Common myeloid progenitor, CD34-positive (primary cell): ENCODE data around the gene VTI1A.
"Not testable (repeated sequence)": the region's sequence is repeated elsewhere in the genome, so short reads cannot be mapped to it uniquely, and the experiment has no call there.

ENCODE experiments used
- CTCF ChIA-PET: fragments of 350-600 bp; sonication (Branson Sonifier 250); formaldehyde crosslinking; loops from one replicate; lab custom pipeline; 2021; ENCODE audit warnings: antibody characterized with exemption; lab: Charles Lee
- POLR2A ChIA-PET: fragments of 350-600 bp; sonication (Branson Sonifier 250); formaldehyde crosslinking; loops from one replicate; lab custom pipeline; 2021; ENCODE audit warnings: antibody characterized with exemption; lab: Charles Lee
- DNase-seq, 3 donors: peaks; one replicate each; pipeline versions ENCODE4 v3.0.0 to v3.0.0-alpha.2; 2013
- H3K27ac ChIP-seq, 2 experiments: 1 replicate in 1 of 2; 2 replicates in 1 of 2; pipeline ENCODE4 v1.7.0; 2013; ENCODE audit warnings: inconsistent platforms in 2 of 2, low read length in 2 of 2, mild to moderate bottlenecking in 2 of 2, low read depth in 1 of 2, moderate library complexity in 1 of 2; ENCODE audit not compliant: severe bottlenecking in 2 of 2, insufficient read depth in 1 of 2, poor library complexity in 1 of 2
- H3K27me3 ChIP-seq, 5 experiments: replicated peaks in 2 of 5; 1 replicate in 3 of 5; 2 replicates in 2 of 5; pipeline versions ENCODE4 v1.6.1 to v1.7.0; 2013; ENCODE audit warnings: low read length in 4 of 5, mild to moderate bottlenecking in 2 of 5, moderate library complexity in 2 of 5, inconsistent platforms in 1 of 5; ENCODE audit not compliant: insufficient read depth in 5 of 5, control insufficient read depth in 4 of 5
- H3K36me3 ChIP-seq, 4 experiments: 1 replicate in 2 of 4; 2 replicates in 2 of 4; pipeline versions ENCODE4 v1.6.1 to v1.7.0; 2013; ENCODE audit warnings: low read length in 3 of 4, control low read depth in 1 of 4, mild to moderate bottlenecking in 1 of 4; ENCODE audit not compliant: control insufficient read depth in 4 of 4, insufficient read depth in 4 of 4
- H3K4me1 ChIP-seq, 4 experiments: 1 replicate in 3 of 4; 2 replicates in 1 of 4; pipeline versions ENCODE4 v1.6.1 to v1.7.1; 2013; ENCODE audit warnings: low read length in 3 of 4, mild to moderate bottlenecking in 3 of 4, control low read depth in 1 of 4, inconsistent platforms in 1 of 4, moderate library complexity in 1 of 4; ENCODE audit not compliant: control insufficient read depth in 4 of 4, insufficient read depth in 4 of 4; ENCODE audit errors: control extremely low read depth in 1 of 4
- H3K4me3 ChIP-seq, 7 experiments: 1 replicate in 4 of 7; 2 replicates in 3 of 7; pipeline versions ENCODE4 v1.5.1 to v1.7.0; 2013; ENCODE audit warnings: mild to moderate bottlenecking in 7 of 7, low read length in 6 of 7, moderate library complexity in 6 of 7, inconsistent platforms in 2 of 7, low read depth in 2 of 7, control low read depth in 1 of 7; ENCODE audit not compliant: insufficient read depth in 4 of 7, control insufficient read depth in 1 of 7; ENCODE audit errors: extremely low read depth in 1 of 7
- H3K9me3 ChIP-seq, 5 experiments: 1 replicate in 4 of 5; 2 replicates in 1 of 5; pipeline versions ENCODE4 v1.6.1 to v1.7.1; 2013; ENCODE audit warnings: low read length in 4 of 5, mild to moderate bottlenecking in 2 of 5, inconsistent platforms in 1 of 5, low read depth in 1 of 5, moderate library complexity in 1 of 5; ENCODE audit not compliant: control insufficient read depth in 4 of 5, insufficient read depth in 2 of 5; ENCODE audit errors: control extremely low read depth in 1 of 5
- WGBS: methylation state at CpG from one replicate; pipeline ENCODE4 v1.1.5; 2013; ENCODE audit not compliant: insufficient coverage; 5-methylcytosine and 5-hydroxymethylcytosine counted together

The VTI1A gene

DNA sequence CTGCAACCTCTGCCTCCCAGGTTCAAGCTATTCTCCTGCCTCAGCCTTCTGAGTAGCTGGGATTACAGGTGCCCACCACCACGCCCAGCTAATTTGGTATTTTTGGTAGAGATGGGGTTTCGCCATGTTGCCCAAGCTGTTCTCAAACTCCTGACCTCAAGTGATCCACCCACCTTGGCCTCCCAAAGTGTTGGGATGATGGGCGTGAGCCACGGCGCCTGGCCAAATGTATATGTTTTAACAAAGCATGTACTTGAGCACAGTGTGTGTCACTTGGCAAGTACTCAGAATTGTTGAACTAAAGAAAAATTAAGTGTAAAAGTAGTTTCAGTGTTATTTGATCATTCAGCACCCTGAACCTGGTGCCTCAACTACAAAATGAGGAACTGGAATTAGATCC lies 17.1 kb downstream of the VTI1A start:
- peaks cover 12 to 32% (median 19%) of the 10 kb centered on the region in 4 experiments for H3K36me3 ChIP-seq
- H3K4me3 ChIP-seq, H3K9me3 ChIP-seq, H3K4me1 ChIP-seq, POLR2A ChIA-PET, H3K27ac ChIP-seq, DNase-seq, H3K27me3 ChIP-seq: not testable (repeated sequence)
- CTCF ChIA-PET = interaction anchor here (1.5 to 2.9 kb wide), 3 partner anchors 8 to 12 kb away, joined by 4 to 13 read pairs (median 7); no protein-coding TSS in a partner anchor
- WGBS = 93% methylated on average over 3 of the region's 5 CpGs

DNA sequence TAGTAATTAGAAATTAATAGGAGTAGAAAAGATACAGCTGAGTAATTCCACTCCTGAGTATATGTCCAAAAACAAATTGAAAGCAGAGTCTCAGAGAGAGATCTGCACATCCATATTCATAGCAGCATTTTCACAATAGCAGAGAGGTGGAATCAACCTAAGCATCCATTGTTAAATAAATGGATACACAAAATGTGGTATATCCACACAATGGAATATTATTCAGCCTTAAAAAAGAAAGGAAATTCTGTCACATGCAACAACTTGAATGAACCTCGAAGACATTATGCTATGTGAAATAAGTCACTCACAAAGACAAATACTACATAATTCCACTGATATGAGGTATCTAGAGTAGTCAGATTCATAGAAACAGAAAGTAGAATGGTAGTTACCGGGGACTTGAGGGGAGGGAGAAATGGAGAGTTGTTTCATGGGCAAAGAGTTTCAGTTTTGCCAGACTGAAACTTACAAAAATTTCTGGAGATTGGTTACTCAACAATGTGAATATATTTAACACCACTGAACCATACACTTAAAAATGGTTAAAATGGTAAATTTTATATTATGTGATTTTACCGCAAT lies 18.4 kb downstream of the VTI1A start:
- no peak for DNase-seq
- Histone ChIP-seq H3K27ac (no peak overlapping the region), H3K9me3 (peaks cover 0 to 6% (median 3%) of the 10 kb centered on the region in 5 experiments), H3K36me3 (peaks cover 15 to 35% (median 19%) of the 10 kb centered on the region in 4 experiments), H3K27me3 (no peaks in the 10 kb centered on the region), H3K4me3 (no peak overlapping the region), H3K4me1 (no peaks in the 10 kb centered on the region)
- POLR2A ChIA-PET = no interaction called here
- CTCF ChIA-PET = interaction anchor here (1.1 to 1.5 kb wide), 2 partner anchors 9 to 10 kb away, joined by 3 to 4 read pairs; no protein-coding TSS in a partner anchor
- no CpG with 5 or more reads among the region's 3 CpGs for WGBS

DNA sequence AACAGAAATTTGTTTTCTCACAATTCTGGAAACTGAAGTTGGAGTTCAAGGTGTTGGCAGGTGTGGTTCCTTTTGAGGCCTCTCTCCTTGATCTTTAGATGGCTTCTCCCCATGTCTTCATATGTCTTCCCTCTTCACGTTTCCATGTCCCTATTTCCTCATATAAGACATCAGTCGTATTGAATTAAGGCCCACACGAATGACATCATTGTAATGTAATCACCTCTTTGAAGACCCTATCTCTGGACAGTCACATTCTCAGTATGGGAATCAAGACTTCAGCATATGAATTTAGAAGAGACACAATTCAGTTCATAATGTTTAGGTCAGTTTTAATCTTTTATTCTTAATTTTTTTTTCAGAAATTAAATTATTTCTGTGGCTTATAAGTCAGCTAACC lies 19.8 kb downstream of the VTI1A start:
- peaks cover 11 to 31% (median 21%) of the 10 kb centered on the region in 4 experiments for H3K36me3 ChIP-seq
- H3K27me3 ChIP-seq = no peaks in the 10 kb centered on the region
- WGBS = no CpG with 5 or more reads among the region's 3 CpGs
- no peak overlapping the region for H3K27ac ChIP-seq
- no peak overlapping the region for H3K4me3 ChIP-seq
- H3K9me3 ChIP-seq = peaks cover 0 to 6% (median 3%) of the 10 kb centered on the region in 5 experiments
- ChIA-PET POLR2A (no interaction called here), CTCF (no interaction called here)
- H3K4me1 ChIP-seq = no peaks in the 10 kb centered on the region
- no peak for DNase-seq

DNA sequence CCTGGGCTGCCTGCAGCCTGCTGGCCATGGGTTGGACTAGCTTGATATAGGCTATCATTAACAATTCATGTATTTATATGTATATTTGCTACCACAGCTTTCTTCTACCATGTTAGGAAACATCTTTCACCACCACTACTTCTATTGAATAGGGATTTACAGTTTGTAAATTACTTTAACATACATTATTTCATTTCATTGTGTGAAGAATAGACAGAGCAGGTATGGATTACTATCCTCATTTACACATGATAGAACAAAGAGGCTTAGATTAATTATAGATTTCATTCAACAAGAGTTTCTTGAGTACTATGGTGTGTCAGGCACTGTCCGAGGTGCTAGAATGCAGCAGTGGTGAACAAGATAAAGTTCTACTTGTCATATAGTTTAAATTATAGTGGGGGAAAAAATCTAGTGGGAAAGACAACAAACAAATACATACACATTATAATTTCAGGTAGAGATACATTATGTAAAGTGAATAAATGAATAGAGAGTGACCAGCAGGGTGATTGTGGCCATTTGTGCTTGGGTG lies 20.6 kb downstream of the VTI1A start:
- peaks cover 11 to 31% (median 21%) of the 10 kb centered on the region in 4 experiments for H3K36me3 ChIP-seq
- no peaks in the 10 kb centered on the region for H3K27me3 ChIP-seq
- ChIA-PET CTCF (no interaction called here), POLR2A (no interaction called here)
- no peak overlapping the region for H3K27ac ChIP-seq
- peaks cover 0 to 6% (median 3%) of the 10 kb centered on the region in 5 experiments for H3K9me3 ChIP-seq
- no peak overlapping the region for H3K4me3 ChIP-seq
- H3K4me1 ChIP-seq = peaks cover 0 to 2% (median 0%) of the 10 kb centered on the region in 4 experiments
- no peak for DNase-seq
- no CpG with 5 or more reads among the region's 1 CpG for WGBS

DNA sequence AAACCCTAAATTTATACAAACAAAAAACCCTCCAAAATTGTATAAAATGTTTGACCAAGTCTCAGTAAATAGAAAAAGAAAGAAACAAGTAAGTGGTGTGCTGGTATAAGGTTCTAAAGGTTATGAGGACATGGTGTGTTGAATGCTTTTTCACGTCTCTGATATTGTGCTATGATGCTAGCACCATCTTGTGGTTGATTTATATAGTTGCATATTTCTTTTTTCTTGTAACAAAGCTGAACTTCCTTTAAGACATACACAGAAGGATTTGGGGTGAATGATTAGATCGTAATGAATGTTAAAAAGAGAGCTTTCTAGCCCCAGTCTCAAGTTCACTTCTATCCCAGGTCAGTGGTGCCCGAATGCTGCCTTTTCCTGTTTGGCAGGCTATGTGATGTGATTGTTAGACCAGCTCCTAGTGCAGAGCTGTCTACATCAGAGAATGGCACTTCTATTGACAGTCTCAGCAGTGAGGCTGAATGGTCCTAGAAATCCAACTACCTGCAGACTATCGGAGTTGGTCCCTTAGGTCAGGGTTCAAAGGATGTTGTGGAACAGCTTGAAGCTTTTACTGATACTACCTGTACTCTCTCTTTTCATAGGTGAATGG lies 25.0 kb downstream of the VTI1A start:
- Histone ChIP-seq H3K36me3 (peaks cover 0 to 10% (median 5%) of the 10 kb centered on the region in 4 experiments), H3K4me3 (no peak overlapping the region), H3K27ac (no peak overlapping the region), H3K9me3 (no peaks in the 10 kb centered on the region), H3K27me3 (no peaks in the 10 kb centered on the region), H3K4me1 (peaks cover 0 to 2% (median 0%) of the 10 kb centered on the region in 4 experiments)
- ChIA-PET CTCF (interaction anchor here (0.7 to 2.9 kb wide), 19 partner anchors 8 to 1123 kb away, joined by 3 to 13 read pairs (median 4); no protein-coding TSS in a partner anchor), POLR2A (interaction anchor here (0.6 to 0.7 kb wide), 4 partner anchors 32 to 925 kb away, joined by 3 to 6 read pairs (median 4); no protein-coding TSS in a partner anchor)
- 42% methylated on average over 3 of the region's 4 CpGs for WGBS
- DNase-seq = peak; percentile 49 to 78 (median 77)

DNA sequence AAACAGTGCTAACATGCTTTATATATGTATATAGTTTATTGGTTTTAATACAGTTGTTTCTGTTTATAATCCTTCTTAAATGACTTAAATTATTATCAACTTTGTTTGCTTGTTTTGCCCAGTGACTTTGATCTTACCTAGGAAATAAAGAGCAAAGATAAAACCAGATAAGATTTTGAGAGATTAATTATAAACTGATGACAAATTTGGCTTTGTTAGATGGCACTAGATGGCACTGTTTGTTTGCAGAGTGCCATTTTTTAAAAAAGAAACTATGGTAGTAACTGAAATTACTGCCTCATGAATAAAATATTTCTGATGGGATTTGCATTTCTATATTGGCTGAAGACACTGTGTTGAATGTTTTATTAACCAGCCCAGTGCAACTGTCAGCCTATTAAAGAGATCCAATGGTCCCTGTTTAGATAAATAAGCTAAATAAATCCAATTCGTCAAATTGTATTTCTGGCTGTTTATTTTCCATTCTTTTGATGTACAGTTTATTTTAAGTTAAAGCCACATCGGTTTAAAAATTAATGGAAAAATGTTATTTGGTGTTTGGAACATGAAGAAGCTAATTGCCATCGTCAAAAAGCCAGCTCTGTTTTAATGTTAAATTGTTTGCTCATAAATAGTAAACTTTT lies 28.7 kb downstream of the VTI1A start:
- DNase-seq = peak; percentile 15 to 39 (median 28)
- Histone ChIP-seq H3K27me3 (no peaks in the 10 kb centered on the region), H3K4me3 (no peak overlapping the region), H3K27ac (no peak overlapping the region), H3K4me1 (peaks cover 0 to 2% (median 0%) of the 10 kb centered on the region in 4 experiments), H3K9me3 (no peaks in the 10 kb centered on the region), H3K36me3 (peaks cover 0 to 4% (median 0%) of the 10 kb centered on the region in 4 experiments)
- POLR2A ChIA-PET = no interaction called here
- CTCF ChIA-PET = interaction anchor here (0.7 to 3.2 kb wide), 15 partner anchors 10 to 1088 kb away, joined by 3 to 13 read pairs (median 3); partner anchors contain the start of genes VTI1A and ZDHHC6
- 60% methylated on average over 1 of the region's 3 CpGs for WGBS
